Hematopoietic multipotent progenitor cell treated with erythropoietin and hydrocortisone succinate and interleukin-3 and kit ligand, for 15 days (in vitro differentiated cells): ENCODE data around the gene ASPHD2.
A peak's percentile ranks its signal among the peaks of the same experiment; 100 is the strongest.

ENCODE experiments used
- DNase-seq: peaks from one replicate; pipeline ENCODE4 v3.0.0-alpha.2; 2015; ENCODE audit warnings: low spot score

The ASPHD2 gene

GRCh38 chr22:26446808-26447515, 17.9 kb downstream of the ASPHD2 start:
- DNase-seq = no peak

- no peak for DNase-seq
These were observed 18.7 kb downstream of the ASPHD2 start for GRCh38 chr22:26447584-26448329.

GRCh38 chr22:26448334-26448733, 19.3 kb downstream of the ASPHD2 start:
- no peak for DNase-seq

DNA sequence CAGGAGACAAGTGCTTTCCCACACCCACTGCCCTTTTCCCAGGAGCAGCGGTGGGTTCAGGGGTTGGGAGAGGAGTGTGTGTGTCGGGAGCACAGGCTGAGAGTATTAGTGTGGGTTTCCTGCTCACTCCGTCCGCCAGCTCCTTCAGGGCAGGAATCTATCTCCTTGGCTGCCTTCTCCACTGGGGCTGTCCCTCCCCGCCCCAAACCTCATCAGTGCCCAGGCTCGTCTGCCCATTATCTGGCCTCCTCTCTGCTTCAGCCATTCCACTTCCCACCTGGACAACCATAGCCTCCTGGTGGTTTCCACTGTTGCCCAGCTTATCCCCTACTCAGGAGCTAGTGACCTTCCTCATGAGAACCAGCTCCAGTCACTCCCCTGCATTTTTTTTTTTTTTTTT, 19.9 kb downstream of the ASPHD2 start:
- DNase-seq = no peak

- DNase-seq = no peak
These were observed 21.6 kb downstream of the ASPHD2 start for GRCh38 chr22:26450453-26451185.

DNA sequence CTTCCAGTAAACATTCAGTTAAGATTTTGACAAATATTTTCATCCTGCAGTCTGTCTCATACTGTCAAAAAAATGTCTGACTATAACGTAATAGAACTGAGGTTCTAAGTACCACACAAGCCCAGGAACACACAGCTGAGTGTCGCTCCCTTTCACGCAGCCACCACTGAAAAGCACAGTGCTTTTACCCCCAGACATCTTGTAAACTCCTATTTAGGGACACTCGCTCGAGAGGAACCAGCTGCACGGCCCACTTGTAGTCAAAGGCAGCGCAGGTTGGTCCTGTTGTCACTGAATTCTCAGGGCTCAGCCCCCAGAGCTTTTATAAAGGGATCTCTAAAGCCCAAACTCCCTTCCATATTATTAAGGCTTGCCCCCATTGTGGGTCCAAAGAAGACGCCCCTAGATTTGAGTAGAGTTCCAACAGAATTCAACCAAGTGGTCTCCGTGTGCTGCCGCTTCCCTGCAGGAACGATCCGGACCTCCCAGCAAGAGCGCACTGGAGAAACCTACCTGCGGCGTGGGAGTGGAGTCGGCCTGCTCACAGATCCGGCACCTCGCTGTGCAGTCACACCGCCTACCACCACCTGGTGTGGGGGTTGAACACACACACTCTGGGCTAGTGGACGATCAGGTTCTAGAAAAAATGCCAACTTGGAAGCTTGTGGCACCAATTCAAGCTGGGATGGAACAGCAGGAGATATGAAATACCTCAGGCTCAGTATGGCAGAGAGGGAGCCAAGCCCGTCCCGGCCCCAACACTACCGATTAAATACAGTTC, 23.4 kb downstream of the ASPHD2 start:
- no peak for DNase-seq

- no peak for DNase-seq
These were observed 24.2 kb downstream of the ASPHD2 start for GRCh38 chr22:26453216-26453615.

- no peak for DNase-seq
These were observed 24.9 kb downstream of the ASPHD2 start for GRCh38 chr22:26453812-26454500.

GRCh38 chr22:26457661-26458272, 28.7 kb downstream of the ASPHD2 start:
- DNase-seq = no peak

DNA sequence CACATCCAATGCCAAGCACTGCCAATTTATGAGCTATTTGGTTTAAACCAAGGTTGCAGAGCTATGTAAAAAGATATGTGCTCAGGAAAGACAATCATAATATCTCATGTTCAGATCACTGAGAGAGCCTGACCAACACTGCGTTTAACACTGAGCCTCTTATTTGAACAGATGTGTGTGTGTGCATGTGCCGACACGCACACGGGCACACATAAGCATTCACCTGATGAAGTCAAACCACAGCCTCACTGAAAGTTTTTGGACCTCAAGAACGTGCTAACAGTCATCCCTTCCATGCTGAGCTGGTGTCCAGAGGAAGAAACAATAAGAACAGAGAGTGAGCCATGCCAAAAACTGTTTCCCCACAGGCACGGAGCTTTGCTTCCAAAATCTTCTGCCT, 31.1 kb downstream of the ASPHD2 start:
- DNase-seq = no peak

- DNase-seq = peak; percentile 54
These were observed 32.2 kb downstream of the ASPHD2 start for GRCh38 chr22:26461188-26461810.

DNA sequence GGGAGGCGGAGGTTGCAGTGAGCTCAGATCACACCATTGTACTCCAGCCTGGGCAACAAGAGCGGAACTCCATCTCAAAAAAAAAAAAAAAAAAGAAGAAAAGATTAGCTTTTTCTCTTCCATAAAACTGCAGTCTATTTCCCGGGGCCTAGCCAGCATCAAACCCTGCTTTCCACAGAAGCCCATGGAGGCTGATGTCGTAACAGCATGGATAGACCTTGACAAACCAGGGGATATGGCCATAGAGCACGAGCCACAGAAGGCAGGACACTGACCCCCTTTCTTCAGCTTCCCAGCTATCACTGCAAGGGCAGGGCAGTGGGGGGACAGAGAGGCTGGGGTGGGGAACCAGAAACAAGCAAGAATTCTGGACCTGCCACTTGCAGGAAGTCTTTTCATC, 33.0 kb downstream of the ASPHD2 start:
- DNase-seq = no peak

DNA sequence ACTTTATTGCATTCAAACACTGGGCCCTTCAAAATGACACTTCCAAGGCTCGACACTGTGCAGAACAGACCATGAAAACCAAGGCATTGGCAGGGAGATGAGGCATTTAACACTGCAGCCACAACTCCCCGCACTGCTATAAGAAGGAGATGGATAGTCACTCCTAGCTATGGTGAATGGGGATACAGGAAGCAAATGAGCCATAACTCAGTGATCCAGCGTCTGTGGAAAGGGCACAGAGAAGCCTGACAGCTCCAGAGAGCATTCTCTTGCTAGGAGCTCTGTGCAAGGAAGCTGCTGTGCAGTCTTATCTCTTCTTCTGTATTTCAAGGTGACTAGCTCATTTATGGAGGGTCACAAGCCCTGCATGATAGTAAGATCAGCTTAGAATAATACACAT, 33.6 kb downstream of the ASPHD2 start:
- no peak for DNase-seq

GRCh38 chr22:26463101-26463661, 34.1 kb downstream of the ASPHD2 start:
- no peak for DNase-seq

- no peak for DNase-seq
These were observed 34.6 kb downstream of the ASPHD2 start for GRCh38 chr22:26463688-26464087.

DNA sequence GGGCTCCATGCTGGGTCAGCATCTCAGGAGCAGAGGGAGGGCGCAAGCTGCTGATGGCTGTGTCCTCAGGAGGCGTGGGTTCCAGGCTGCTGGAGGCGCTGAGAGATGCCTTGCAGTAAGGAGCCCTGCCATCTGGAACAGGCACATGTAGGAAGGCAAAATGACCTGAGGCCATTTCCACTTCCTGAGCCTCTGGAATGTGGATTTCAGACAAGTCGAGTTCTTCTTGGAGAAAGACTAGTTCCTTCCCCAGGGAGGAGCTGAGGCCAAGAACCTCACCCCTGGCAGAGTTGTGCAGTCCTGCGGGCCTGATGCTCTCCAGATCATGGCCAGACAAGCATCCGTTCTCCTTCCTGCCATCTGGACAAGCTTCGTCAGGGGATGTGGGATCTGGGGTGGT, 35.3 kb downstream of the ASPHD2 start:
- DNase-seq = no peak

DNA sequence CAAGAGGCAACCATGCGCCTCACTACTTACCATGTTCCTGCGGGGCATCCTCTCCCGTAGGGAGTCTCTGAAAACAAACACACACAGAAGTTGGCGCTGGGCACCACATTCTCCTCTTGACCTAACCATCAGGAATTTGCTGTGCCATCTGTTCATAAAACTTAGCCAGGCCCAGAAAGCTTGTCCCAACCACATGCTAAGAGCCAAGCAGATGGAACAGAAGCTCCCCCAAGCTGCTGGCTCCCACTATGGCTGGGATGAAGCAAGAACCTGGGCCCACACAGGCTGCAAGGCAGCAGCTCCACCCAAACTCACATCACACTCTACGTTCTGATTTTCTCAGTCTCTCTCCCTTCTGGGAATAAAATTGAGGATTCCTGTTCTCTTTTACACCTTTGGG, 37.1 kb downstream of the ASPHD2 start:
- no peak for DNase-seq

GRCh38 chr22:26470807-26471206, 41.7 kb downstream of the ASPHD2 start:
- no peak for DNase-seq

- no peak for DNase-seq
These were observed 42.5 kb downstream of the ASPHD2 start for GRCh38 chr22:26471522-26471921.

DNA sequence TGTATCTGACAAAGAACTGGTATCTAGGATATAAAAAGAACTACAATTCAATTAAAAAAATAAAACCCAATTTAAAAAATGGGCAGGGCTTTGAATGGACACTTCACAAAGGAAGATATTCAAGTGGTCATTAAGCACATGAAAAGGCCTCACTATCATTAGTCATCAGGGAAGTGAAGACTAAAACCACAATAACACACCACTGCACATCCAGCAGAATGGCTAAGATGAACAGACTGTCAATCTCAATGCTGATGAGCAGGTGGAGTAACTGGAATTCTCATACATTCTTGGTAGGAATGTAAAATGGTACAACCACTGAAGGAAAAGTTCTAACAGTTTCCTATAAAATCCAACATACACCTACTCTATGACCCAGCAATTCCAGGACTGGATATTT, 45.6 kb downstream of the ASPHD2 start:
- no peak for DNase-seq
